ENCODE measurements around the gene GJA3.

The GJA3 gene

GRCh38 chr13:20151016-20151415 is 9.8 kb downstream of the GJA3 start:
- no peak for DNase-seq (ENCODE audit: low read depth in 2 of 2)

DNA sequence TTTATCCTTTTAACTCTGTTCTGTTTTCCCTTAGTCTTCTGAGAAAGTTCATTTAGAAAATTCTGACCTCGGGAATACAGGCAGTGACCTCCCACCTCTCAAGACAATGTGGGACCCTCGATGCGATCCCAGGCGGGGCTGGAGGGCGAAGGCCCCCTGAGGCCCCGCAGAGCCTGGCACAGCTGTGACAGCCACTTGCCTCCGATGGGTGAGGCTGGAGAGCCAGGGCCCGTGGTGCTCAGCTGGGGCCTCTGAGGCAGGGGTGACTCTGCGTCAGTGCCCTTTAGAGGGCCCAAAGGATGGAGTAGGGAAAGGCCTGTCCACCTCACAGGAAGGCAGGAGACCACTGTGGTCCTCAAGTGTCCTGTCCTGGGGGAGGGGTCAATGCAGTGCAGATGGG is 10.3 kb downstream of the GJA3 start:
- no peak for DNase-seq (ENCODE audit: low read depth in 2 of 2)

DNA sequence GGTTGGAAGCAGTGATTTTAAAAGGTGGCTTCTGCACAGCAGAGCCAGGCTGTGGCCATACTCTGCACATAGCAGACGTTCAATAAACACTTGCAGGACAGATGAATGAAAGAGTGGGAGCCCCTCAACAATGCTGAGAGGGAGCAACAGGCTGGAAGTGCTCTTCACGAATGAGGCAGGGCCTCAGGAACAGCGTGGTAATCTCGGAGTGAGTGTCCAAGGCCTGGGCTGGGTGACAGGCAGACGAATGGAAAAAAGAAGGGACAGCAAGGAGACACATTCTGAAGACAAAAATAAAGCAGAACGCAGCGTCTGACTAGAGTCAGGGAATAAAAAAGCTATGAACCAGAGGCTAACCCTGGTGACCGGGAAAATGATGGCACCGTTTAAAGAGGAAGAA is 11.1 kb downstream of the GJA3 start:
- no peak for DNase-seq (ENCODE audit: low read depth in 2 of 2)

DNA sequence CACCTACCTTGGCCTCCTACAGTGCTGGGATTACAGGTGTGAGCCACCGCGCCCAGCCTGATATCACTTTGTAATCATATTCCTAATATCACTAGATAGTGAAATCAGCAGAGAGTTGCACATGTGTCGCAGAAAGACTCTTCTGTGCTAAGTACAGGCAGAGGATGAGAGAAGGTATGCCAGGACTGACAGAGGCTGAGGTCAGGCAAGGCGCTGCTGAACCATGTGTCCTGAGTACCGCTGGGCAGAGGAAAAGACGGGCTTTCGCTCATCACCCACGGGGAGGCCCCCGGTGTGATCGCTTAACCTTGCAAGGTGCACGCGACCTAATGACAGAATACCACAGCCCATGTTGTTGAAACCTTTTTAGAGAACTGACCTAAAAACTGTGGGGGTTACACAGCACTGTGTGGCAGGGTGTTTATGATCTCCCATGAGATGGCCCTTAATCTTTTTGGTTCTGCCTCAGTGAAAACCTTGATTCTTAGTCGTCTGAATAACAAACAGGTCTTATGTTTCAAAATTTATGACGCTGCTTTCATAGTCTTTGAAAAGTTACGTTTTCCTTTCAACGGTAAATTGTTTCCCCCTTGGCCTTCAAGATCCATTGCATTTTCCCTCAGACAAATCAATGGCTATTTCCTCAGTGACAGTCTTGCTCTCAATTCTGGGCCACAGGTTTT is 12.2 kb downstream of the GJA3 start:
- DNase-seq (ENCODE audit: low read depth in 2 of 2): no peak

DNA sequence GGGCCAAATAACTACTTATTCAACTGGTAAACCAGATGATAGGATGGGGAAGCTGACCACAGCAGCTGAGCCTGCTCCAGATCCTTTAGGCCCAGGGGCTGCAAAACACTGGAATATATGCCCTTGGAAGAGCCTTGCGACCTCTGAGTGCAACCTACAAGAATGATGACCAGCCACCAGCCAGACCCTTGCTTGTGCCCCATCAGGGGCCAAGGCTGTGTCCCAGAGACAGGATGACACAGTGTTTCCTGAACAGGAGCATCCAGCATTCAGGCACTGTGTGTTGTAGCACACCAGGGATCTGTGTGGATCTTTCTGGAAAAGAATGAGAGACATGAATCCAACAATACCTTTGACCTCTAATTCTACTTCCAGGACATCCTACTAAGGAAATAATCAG is 14.5 kb downstream of the GJA3 start:
- no peak for DNase-seq (ENCODE audit: low read depth in 2 of 2)

- no peak for DNase-seq (ENCODE audit: low read depth in 2 of 2)
These were observed 15.3 kb downstream of the GJA3 start for GRCh38 chr13:20145521-20145920.

GRCh38 chr13:20144141-20144850 is 16.6 kb downstream of the GJA3 start:
- no peak for DNase-seq (ENCODE audit: low read depth in 2 of 2)

DNA sequence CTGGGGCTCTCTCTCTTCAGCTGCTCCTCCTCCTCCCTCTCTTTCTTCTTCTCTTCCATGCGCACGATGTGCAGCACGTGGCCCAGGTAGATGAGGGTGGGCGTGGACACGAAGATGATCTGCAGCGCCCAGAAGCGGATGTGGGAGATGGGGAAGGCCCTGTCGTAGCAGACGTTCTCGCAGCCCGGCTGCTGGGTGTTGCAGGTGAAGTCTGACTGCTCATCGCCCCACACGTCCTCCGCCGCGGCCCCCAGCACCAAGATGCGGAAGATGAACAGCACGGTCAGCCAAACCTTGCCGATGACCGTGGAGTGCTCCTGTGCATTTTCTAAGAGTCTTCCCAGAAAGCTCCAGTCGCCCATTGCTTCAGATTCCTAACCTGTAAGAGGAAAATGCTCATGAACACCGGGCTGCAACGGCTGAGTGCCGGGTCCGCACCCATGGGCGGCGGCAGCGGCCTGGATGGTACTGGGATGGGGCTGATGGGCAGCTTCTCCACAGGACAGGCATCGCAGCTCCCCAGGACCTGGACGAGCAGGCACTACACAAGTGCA is 17.8 kb downstream of the GJA3 start:
- DNase-seq (ENCODE audit: low read depth in 2 of 2): no peak

DNA sequence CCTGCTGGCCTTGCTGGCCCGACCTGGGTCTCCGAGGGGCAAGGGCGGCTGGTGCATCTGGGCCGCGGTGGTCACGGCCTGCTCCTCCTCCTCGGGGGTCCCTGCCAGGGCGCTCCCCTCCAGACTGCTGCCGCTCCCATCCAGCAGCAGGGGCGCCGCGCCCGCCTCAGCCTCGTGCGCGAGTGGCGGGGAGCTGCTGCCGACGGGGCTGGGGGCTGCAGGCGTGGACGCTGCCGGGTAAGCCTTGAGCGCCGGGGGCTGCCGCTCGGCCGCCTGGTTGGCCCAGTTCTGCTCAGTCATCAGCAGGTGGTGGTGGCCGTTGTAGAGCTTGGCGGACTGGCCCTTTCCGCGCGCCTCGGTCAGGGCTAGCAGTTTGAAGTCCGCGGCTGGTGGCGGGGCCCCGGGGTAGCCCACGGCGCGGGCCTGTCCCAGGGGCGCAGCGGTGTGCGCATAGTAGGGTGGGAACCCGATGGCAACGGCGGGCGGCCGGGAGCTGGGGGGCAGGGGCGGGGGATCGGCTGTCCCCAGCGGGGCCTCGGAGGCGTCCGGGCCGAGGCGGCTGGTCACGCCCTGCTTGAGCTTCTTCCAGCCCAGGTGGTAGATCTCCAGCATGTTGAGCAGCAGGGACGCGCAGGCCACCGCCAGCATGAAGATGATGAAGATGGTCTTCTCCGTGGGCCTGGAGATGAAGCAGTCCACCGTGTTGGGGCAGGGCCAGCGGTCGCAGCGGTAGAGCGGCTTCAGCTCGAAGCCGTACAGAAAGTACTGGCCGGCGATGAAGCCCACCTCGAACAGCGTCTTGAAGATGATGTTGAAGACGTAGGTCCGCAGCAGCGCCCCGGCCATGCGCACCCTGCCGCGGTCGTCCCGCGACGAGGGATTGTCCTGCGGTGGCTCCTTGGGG is 18.6 kb downstream of the GJA3 start:
- no peak for DNase-seq (ENCODE audit: low read depth in 2 of 2)

- no peak for DNase-seq (ENCODE audit: low read depth in 2 of 2)
These were observed 19.4 kb downstream of the GJA3 start for GRCh38 chr13:20141238-20142022.

DNA sequence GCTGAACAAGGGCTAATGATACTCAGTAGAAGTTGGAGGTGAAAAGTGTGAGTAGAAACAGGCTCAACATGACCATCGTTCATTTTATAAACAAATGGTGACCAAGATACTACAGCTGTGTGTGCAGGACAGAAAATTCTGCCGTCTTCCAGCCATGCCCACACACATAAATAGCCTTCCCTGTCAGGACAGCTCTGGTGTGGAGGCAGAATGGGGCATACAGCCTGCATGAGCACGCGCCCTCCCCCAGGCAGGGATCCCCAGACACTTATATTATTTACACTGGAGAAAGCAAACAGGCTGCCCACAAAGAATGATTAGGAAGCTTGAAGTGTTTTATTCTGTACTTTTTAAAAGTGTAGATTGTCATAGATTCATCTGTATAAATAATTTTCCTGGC is 20.4 kb downstream of the GJA3 start:
- DNase-seq (ENCODE audit: low read depth in 2 of 2): no peak

- no peak for DNase-seq (ENCODE audit: low read depth in 2 of 2)
These were observed 23.0 kb downstream of the GJA3 start for GRCh38 chr13:20137875-20138274.

- DNase-seq (ENCODE audit: low read depth in 2 of 2): no peak
These were observed 23.8 kb downstream of the GJA3 start for GRCh38 chr13:20136781-20137703.

DNA sequence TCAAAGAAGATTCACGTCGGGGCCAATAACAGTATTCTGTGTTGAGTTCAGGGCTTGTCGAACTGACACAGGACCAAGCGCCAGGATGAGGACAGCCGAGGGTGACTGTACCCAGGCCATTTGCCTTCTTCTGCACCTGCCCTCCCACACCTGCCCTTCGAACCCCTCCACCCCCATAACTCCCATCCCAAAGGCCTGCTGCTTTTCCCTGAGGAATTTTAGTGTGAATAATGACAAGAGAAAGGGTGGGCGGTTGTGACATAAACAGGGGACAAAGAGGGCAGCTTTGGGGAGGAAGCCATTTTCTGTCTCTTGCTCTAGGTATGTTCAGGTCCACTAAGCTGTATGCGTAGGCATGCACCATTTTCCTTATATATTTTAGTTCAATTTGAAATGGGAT is 26.1 kb downstream of the GJA3 start:
- DNase-seq (ENCODE audit: low read depth in 2 of 2): no peak

- DNase-seq (ENCODE audit: low read depth in 2 of 2): no peak
These were observed 28.7 kb downstream of the GJA3 start for GRCh38 chr13:20132052-20132634.

DNA sequence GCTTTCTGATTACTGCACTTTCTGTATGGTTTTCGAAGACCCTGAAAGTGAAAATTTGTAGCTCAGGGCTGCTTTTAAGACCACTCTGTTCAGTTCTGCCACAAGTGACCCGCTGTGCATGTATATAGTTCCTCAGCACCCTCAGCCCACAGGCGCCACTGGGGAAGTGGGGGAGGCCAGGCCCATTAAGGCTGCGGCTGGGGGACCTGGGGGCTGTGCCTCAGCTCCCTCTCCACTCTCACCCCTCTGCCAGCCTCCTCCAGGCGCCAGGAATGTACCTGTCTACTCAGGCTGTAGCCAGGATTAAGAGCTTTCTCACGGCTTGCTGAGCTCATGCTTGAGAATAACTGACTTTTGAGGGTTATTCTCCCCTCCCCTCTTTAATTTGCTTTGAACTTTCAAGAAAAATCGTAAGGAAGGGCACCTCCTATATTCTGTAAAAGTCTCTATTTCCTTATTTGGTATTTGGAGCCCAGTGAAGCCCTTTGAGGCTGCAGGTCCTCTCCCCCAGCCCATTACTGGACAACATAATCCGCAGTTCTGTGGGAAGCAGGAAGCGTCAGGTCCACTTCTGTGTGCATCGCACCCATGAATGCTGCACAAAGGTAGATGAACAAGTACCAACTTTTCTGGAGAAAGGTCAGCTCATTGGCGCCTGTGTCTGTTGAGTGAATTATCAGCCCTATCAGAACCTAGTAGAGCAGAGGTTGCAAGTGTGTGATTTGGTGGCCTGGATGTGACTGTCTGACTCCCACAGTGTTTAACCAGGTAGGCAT is 29.6 kb downstream of the GJA3 start:
- DNase-seq (ENCODE audit: low read depth in 2 of 2): no peak

GRCh38 chr13:20130652-20131051 is 30.2 kb downstream of the GJA3 start:
- DNase-seq (ENCODE audit: low read depth in 2 of 2): no peak

- DNase-seq (ENCODE audit: low read depth in 2 of 2): no peak
These were observed 30.8 kb downstream of the GJA3 start for GRCh38 chr13:20130012-20130411.

DNA sequence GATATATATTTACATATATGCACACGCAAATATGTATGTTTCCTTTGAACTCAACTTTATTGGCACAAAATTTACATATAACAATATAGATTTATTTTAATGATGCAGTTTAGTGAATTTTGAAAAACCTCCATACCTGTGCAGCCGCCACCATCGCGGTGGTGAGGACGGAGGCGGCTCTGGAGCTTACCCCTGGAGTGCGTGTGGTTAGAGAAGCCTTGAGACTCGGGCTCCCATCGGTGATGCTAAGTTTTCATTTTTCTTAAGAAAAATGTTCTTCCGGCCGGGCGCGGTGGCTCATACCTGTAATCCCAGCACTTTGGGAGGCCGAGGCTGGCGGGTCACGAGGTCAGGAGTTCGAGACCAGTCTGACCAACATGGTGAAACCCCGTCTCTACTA is 31.8 kb downstream of the GJA3 start:
- no peak for DNase-seq (ENCODE audit: low read depth in 2 of 2)
